Measurements from ENCODE around the gene WDR62.
"Not testable (repeated sequence)": the region's sequence is repeated elsewhere in the genome, so short reads cannot be mapped to it uniquely, and the experiment has no call there.

WDR62 gene

GRCh38 chr19:36064826-36065225 lies 10.1 kb downstream of the WDR62 start:
- no peak for TF ChIP-seq CTCF (conservative IDR thresholded peaks at IDR 0.05; ENCODE audit: control insufficient read depth, insufficient read depth, low read depth, low read length)
- no peak overlapping the region for H3K4me3 ChIP-seq (ENCODE audit: control insufficient read depth, low read depth, low read length)
- DNase-seq (ENCODE audit: low read depth) = no peak

- no peak for DNase-seq (ENCODE audit: low read depth)
- no peak overlapping the region for H3K4me3 ChIP-seq (ENCODE audit: control insufficient read depth, low read depth, low read length)
- TF ChIP-seq CTCF (conservative IDR thresholded peaks at IDR 0.05; ENCODE audit: control insufficient read depth, insufficient read depth, low read depth, low read length) = no peak
Measured at GRCh38 chr19:36067681-36068080, 13.0 kb downstream of the WDR62 start.

- DNase-seq (ENCODE audit: low read depth); H3K4me3 ChIP-seq (ENCODE audit: control insufficient read depth, low read depth, low read length): not testable (repeated sequence)
Measured at GRCh38 chr19:36068810-36069499, 14.3 kb downstream of the WDR62 start.

- DNase-seq (ENCODE audit: low read depth) = no peak
- no peak for TF ChIP-seq CTCF (conservative IDR thresholded peaks at IDR 0.05; ENCODE audit: control insufficient read depth, insufficient read depth, low read depth, low read length)
- H3K4me3 ChIP-seq (ENCODE audit: control insufficient read depth, low read depth, low read length) = no peak overlapping the region
Measured at GRCh38 chr19:36072081-36072480, 17.4 kb downstream of the WDR62 start.

- DNase-seq (ENCODE audit: low read depth) = no peak
- no peak overlapping the region for H3K4me3 ChIP-seq (ENCODE audit: control insufficient read depth, low read depth, low read length)
- no peak for TF ChIP-seq CTCF (conservative IDR thresholded peaks at IDR 0.05; ENCODE audit: control insufficient read depth, insufficient read depth, low read depth, low read length)
Measured at GRCh38 chr19:36073121-36073876, 18.6 kb downstream of the WDR62 start.

GRCh38 chr19:36079389-36079945 lies 24.8 kb downstream of the WDR62 start:
- H3K4me3 ChIP-seq (ENCODE audit: control insufficient read depth, low read depth, low read length) = no peak overlapping the region
- TF ChIP-seq CTCF (conservative IDR thresholded peaks at IDR 0.05; ENCODE audit: control insufficient read depth, insufficient read depth, low read depth, low read length) = no peak
- no peak for DNase-seq (ENCODE audit: low read depth)

- no peak overlapping the region for H3K4me3 ChIP-seq (ENCODE audit: control insufficient read depth, low read depth, low read length)
- DNase-seq (ENCODE audit: low read depth) = peak; percentile 9
- no peak for TF ChIP-seq CTCF (conservative IDR thresholded peaks at IDR 0.05; ENCODE audit: control insufficient read depth, insufficient read depth, low read depth, low read length)
Measured at GRCh38 chr19:36081385-36081784, 26.7 kb downstream of the WDR62 start.

All from fibroblast of mammary gland (primary cell).